Rectal smooth muscle tissue (tissue), 1 donor: ENCODE measurements around the gene KCNK15.
A peak's percentile ranks its signal among the peaks of the same experiment; 100 is the strongest.

ENCODE experiments used
- H3K27ac ChIP-seq: one replicate; pipeline ENCODE4 v1.7.0; 2013; ENCODE audit warnings: low read depth, low read length, inconsistent platforms
- H3K27me3 ChIP-seq: one replicate; pipeline ENCODE4 v1.7.0; 2013; ENCODE audit warnings: low read length; ENCODE audit not compliant: control insufficient read depth, insufficient read depth
- H3K36me3 ChIP-seq: one replicate; pipeline ENCODE4 v1.7.0; 2013; ENCODE audit warnings: low read length; ENCODE audit not compliant: control insufficient read depth, insufficient read depth
- H3K4me1 ChIP-seq: one replicate; pipeline ENCODE4 v1.7.0; 2013; ENCODE audit warnings: low read length; ENCODE audit not compliant: control insufficient read depth, insufficient read depth
- H3K4me3 ChIP-seq: one replicate; pipeline ENCODE4 v1.7.0; 2013; ENCODE audit warnings: low read length
- H3K9ac ChIP-seq: one replicate; pipeline ENCODE4 v1.7.0; 2013; ENCODE audit warnings: low read length

Gene KCNK15

DNA sequence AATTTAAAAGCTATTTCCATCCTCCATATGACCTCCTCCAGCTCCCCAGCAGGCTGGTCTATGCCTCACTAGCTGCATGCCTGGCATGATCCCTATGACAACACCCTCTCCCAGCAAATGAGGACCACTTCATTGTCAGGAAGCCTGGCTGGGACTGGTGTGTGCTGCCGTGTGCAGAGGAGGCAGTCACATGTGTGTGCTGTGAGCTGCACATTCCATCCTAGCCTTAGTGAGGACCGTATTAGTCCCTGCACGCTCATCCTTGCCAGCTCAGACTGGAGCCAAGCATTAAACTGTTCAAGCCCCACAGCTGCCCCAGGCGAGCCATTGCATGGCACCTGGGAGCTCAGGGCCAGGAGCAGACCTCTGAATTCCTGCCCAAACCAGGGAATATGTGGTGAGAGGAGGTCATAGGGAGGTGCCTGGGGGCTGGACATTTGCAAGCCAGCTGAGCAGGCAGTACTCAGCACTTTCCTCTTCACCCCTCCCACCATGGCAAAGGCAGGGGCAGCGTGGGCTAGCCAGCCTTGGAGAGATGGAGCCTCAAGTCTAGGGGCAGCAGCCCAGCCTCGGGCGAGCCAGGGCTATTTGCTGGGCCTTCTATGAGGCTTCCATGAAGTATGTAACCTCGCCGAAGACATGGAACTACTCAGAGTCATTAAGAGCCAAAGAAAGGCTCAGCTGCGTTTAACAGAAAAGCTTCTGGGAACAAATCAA, 39.2 kb upstream of the KCNK15 start:
- Histone ChIP-seq H3K27ac (no peak overlapping the region), H3K9ac (no peak overlapping the region), H3K4me1 (no peaks in the 10 kb centered on the region), H3K4me3 (no peak overlapping the region), H3K36me3 (no peaks in the 10 kb centered on the region), H3K27me3 (no peaks in the 10 kb centered on the region)

DNA sequence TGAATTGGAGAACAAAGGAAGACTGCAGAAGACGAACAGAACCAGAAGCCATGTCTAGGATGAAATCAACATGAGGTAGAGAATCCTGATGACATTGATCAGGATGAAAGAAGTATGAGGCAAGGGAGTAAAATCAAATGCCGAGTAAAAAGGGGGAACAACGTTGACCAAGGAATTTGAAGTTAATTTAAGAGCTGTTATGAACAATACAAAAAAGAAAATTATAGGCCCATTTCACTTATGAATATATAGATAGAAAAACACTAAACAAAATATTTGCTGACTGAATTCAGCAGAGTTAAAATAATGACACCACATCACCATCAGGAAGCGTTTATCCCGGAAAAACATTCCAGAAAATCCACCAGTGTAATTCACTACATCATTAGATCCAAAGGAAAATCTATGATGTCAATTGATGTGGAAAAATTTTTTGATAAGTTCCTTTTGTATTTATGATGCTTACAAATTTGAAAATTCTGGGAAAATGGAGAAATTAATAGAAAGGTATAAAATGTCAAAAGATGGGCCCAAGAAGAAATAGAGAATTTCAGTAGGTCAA, 38.6 kb upstream of the KCNK15 start:
- Histone ChIP-seq H3K27me3 (no peaks in the 10 kb centered on the region), H3K4me3 (no peak overlapping the region), H3K4me1 (no peaks in the 10 kb centered on the region), H3K36me3 (no peaks in the 10 kb centered on the region), H3K27ac (no peak overlapping the region), H3K9ac (no peak overlapping the region)

GRCh38 chr20:44709380-44709779, 36.3 kb upstream of the KCNK15 start:
- no peaks in the 10 kb centered on the region for H3K27me3 ChIP-seq
- H3K4me1 ChIP-seq = no peaks in the 10 kb centered on the region
- no peak overlapping the region for H3K4me3 ChIP-seq
- no peaks in the 10 kb centered on the region for H3K36me3 ChIP-seq
- no peak overlapping the region for H3K9ac ChIP-seq
- H3K27ac ChIP-seq = no peak overlapping the region

GRCh38 chr20:44709797-44710196, 35.9 kb upstream of the KCNK15 start:
- Histone ChIP-seq H3K9ac (no peak overlapping the region), H3K36me3 (no peaks in the 10 kb centered on the region), H3K4me1 (peaks cover under 1% of the 10 kb centered on the region), H3K27ac (no peak overlapping the region), H3K4me3 (no peak overlapping the region), H3K27me3 (no peaks in the 10 kb centered on the region)

DNA sequence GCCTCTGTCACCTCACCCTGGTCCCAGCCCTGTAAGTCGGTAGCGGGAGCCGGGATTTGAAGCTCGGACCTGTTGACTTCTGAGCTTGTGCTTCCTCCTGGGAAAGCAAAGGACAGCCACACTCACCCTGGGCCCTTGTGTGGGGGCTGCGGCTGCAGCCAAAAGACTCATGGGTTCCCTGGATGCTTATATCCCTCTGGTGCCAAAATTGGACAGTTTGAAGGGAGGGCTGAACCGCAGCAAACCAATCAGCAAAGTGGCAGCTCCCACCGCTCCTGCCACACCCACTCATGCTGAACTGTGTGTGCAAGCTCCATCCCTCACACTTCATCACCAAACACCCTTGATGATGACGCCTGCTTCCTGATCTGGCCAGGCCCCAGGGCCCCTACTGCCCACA, 34.4 kb upstream of the KCNK15 start:
- H3K9ac ChIP-seq = no peak overlapping the region
- no peak overlapping the region for H3K4me3 ChIP-seq
- H3K27ac ChIP-seq = no peak overlapping the region
- H3K36me3 ChIP-seq = no peaks in the 10 kb centered on the region
- peaks cover 4% of the 10 kb centered on the region for H3K4me1 ChIP-seq
- no peaks in the 10 kb centered on the region for H3K27me3 ChIP-seq

DNA sequence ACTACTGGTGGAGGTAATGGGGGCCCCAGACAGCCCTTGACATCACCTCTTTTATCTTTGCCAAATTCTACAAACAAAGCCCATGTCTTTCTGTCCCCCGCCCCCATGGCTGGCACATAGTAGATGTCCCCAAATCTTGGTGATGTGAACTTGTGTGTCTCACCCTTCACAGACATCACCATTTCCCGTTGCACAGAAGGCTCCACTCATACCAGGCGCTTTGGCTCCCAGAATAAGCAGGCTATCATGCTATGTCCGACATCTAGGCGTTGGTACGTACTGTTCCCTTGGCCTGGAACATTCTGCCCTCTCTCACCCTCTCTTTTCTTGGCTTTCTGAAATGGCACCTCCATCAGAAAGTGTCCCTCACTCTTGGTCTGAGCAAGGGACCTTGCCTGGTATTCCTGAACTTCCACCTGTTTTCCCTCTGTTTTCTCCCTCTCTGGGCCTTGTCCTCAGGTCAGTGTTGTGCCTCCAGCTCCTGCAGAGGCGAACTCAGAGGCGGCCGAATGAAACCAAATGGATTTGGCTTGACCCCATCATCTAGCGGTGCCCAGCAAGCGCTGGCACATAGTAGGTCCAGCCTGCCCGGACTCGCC, 31.5 kb upstream of the KCNK15 start:
- no peak overlapping the region for H3K9ac ChIP-seq
- no peak overlapping the region for H3K27ac ChIP-seq
- H3K27me3 ChIP-seq = no peaks in the 10 kb centered on the region
- H3K4me1 ChIP-seq = peaks cover 4% of the 10 kb centered on the region
- no peaks in the 10 kb centered on the region for H3K36me3 ChIP-seq
- H3K4me3 ChIP-seq = no peak overlapping the region

- peak within 1 kb of the TSS; percentile 7 for H3K4me3 ChIP-seq
- no peak within 1 kb of the TSS for H3K9ac ChIP-seq
- H3K4me1 ChIP-seq = peaks cover 4% of the 10 kb centered on the region
- H3K27ac ChIP-seq = no peak within 1 kb of the TSS
- no peaks in the 10 kb centered on the region for H3K36me3 ChIP-seq
- H3K27me3 ChIP-seq = no peaks in the 10 kb centered on the region
These were observed 30.8 kb upstream of the KCNK15 start, which contains the start of gene CCN5 for GRCh38 chr20:44714701-44715498. Gene CCN5 (plus strand): TSS chr20:44715369. CDS start chr20:44715391, 22 bp downstream.

GRCh38 chr20:44715499-44716308, 30.0 kb upstream of the KCNK15 start:
- Histone ChIP-seq H3K4me1 (peaks cover 4% of the 10 kb centered on the region), H3K36me3 (no peaks in the 10 kb centered on the region), H3K27me3 (no peaks in the 10 kb centered on the region), H3K9ac (no peak overlapping the region), H3K4me3 (peak overlapping the region; percentile 7), H3K27ac (no peak overlapping the region)

DNA sequence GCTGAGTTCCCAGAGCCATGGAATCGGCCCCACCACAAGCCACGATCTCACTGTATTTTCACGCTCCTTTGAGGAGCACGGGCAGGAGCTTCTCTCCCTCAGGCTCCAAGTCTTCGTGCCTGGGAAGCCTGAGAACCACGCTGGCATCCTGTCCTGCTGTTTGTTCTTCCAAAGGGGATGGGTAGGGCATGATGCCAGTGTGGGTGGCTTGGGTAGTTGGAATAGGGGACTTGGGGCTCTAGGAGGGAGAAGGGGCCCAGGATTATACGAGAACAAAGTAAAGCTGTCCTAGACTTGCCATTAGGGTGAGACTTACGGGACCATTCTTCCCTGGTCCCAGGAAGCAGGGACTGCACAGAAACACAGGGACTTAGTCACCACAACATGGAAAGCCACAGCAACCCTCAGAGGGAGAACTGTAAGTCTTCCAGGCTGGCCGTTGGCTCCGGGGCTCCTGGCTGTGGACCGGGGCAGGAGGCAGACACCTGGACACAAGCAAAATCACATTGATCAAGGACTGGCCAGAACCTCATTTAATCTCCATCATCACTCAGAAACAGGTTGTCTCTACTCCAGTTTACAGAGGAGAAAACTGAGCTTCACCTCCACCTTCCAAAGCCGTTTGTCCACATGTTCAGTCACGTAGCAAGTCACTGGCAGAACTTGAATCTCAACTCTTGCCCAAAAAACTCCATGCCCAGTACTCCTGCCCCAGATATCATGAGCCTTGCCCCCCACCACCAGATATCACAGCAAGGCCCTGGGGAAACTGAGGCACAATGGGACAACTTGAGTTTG, 29.2 kb upstream of the KCNK15 start:
- no peak overlapping the region for H3K27ac ChIP-seq
- no peaks in the 10 kb centered on the region for H3K36me3 ChIP-seq
- no peaks in the 10 kb centered on the region for H3K27me3 ChIP-seq
- H3K4me1 ChIP-seq = peaks cover 4% of the 10 kb centered on the region
- H3K9ac ChIP-seq = no peak overlapping the region
- H3K4me3 ChIP-seq = no peak overlapping the region

GRCh38 chr20:44717986-44718385, 27.7 kb upstream of the KCNK15 start:
- no peak overlapping the region for H3K9ac ChIP-seq
- H3K4me3 ChIP-seq = no peak overlapping the region
- H3K4me1 ChIP-seq = peaks cover 4% of the 10 kb centered on the region
- no peak overlapping the region for H3K27ac ChIP-seq
- H3K27me3 ChIP-seq = no peaks in the 10 kb centered on the region
- H3K36me3 ChIP-seq = no peaks in the 10 kb centered on the region

DNA sequence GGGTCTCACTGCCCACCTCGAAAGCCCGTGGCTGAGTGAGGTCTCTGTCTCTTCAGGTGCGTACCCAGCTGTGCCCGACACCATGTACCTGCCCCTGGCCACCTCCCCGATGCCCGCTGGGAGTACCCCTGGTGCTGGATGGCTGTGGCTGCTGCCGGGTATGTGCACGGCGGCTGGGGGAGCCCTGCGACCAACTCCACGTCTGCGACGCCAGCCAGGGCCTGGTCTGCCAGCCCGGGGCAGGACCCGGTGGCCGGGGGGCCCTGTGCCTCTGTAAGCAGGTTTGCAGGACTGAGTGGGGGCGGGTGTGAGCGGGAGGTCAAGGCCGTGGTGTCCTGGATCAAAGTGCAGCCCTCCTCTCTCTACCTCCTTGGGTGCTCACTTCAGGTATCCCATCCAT, 25.8 kb upstream of the KCNK15 start:
- no peak overlapping the region for H3K27ac ChIP-seq
- no peaks in the 10 kb centered on the region for H3K36me3 ChIP-seq
- no peak overlapping the region for H3K9ac ChIP-seq
- no peaks in the 10 kb centered on the region for H3K27me3 ChIP-seq
- no peak overlapping the region for H3K4me3 ChIP-seq
- peaks cover 3% of the 10 kb centered on the region for H3K4me1 ChIP-seq
